Esophagus muscularis mucosa (tissue), 4 donors: Measurements from ENCODE around the gene OGDHL.

Experiments
- CTCF ChIP-seq, 3 experiments: fragments of 200-600 bp in 2 of 3; fragments of 450-650 bp in 1 of 3; sonication (generic) in 2 of 3; IDR thresholded peaks; one replicate each; pipeline ENCODE4 v1.5.1; 2017 to 2019; ENCODE audit warnings: antibody characterized with exemption in 3 of 3, mild to moderate bottlenecking in 2 of 3, moderate library complexity in 1 of 3
- EP300 ChIP-seq: sonication (generic); formaldehyde crosslinking; IDR thresholded peaks from one replicate; pipeline ENCODE4 v1.6.1; 2017; ENCODE audit warnings: antibody characterized with exemption
- POLR2A ChIP-seq: fragments of 450-650 bp; IDR thresholded peaks from one replicate; pipeline ENCODE4 v1.6.1; 2017; ENCODE audit warnings: antibody characterized with exemption, moderate library complexity, mild to moderate bottlenecking, low read depth
- POLR2AphosphoS5 ChIP-seq, 2 donors: sonication (generic); formaldehyde crosslinking; IDR thresholded peaks; one replicate each; pipeline ENCODE4 v1.6.1; 2017; ENCODE audit warnings: antibody characterized with exemption in 2 of 2

DNA sequence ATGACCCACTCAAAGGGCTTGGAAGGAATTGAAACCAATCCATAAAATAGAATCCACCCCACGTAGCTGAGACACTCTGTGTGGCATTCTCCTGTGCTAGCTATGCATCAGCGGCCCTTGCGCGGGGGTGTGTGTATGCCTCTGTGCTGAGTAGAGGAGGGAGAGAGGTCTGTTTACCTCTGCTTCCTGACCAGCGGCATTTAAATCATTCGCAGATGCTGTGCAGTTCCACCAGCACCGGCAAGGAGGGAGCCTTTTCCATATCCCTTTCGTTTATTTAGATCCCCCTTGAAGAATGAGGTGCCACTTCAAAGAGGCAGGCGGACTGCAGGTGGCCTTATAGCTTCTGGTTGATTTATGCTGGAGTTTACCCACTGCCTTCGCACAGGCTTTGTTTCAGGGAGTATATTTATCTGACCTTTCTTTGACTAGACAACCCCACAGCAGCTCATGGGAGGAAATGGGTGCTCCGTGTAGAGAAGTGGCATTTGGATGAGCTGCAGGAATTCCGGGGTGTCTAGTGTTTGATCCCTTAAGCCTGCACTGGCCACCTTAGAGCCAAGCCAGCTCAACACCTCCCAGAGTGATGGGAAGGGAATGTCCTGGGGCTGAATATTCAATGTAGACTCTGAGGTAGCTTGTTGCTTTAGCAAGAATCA lies 71.3 kb downstream of the OGDHL start:
- TF ChIP-seq EP300 (no peak), POLR2A (no peak), CTCF (IDR thresholded peaks at IDR 0.05) (no peak), POLR2AphosphoS5 (IDR thresholded peaks at IDR 0.05) (no peak)
